Measurements from ENCODE around the gene RNF144B.

RNF144B gene

DNA sequence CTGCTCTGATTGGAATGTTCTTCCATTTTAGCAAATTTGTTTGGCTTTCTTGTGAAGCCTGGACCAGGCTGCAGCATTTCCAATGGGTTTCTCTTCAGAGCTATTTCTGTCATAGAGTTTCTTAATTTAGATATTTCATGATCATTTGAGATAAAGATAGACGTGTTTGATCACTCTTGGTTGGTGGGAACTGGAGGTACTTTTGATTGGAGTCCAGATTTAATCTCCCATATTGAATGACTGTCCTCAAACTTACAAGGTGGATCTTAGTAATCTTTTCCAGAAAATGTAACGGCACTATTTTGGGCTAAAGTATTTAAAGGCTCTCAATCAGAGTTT, 29.2 kb downstream of the RNF144B start:
- no peaks in the 10 kb centered on the region for H3K36me3 ChIP-seq (replicated peaks)
- in situ Hi-C loops (cut with HindIII; ENCODE audit: low pct_ligation_motif_present, low sequenced_read_pairs), result no loop called here
- H3K27me3 ChIP-seq (replicated peaks), result no peaks in the 10 kb centered on the region
- no peak overlapping the region for H3K4me3 ChIP-seq (ENCODE audit: low read depth, low read length)
- DNase-seq, result no peak
- no peak overlapping the region for H3K27ac ChIP-seq
- no peak for TF ChIP-seq CTCF (IDR thresholded peaks at IDR 0.05; ENCODE audit: low read depth, low read length, missing control alignments)

GRCh38 chr6:18420328-18420727, 33.2 kb downstream of the RNF144B start:
- Histone ChIP-seq H3K36me3 (replicated peaks) (no peaks in the 10 kb centered on the region), H3K4me3 (ENCODE audit: low read depth, low read length) (no peak overlapping the region), H3K27me3 (replicated peaks) (no peaks in the 10 kb centered on the region), H3K27ac (no peak overlapping the region)
- no peak for DNase-seq
- in situ Hi-C loops (cut with HindIII; ENCODE audit: low pct_ligation_motif_present, low sequenced_read_pairs), result no loop called here
- TF ChIP-seq CTCF (IDR thresholded peaks at IDR 0.05; ENCODE audit: low read depth, low read length, missing control alignments), result no peak

GRCh38 chr6:18422136-18422535, 35.0 kb downstream of the RNF144B start:
- H3K36me3 ChIP-seq (replicated peaks), result no peaks in the 10 kb centered on the region
- H3K27me3 ChIP-seq (replicated peaks), result no peaks in the 10 kb centered on the region
- no peak for TF ChIP-seq CTCF (IDR thresholded peaks at IDR 0.05; ENCODE audit: low read depth, low read length, missing control alignments)
- DNase-seq, result no peak
- no peak overlapping the region for H3K27ac ChIP-seq
- no peak overlapping the region for H3K4me3 ChIP-seq (ENCODE audit: low read depth, low read length)
- in situ Hi-C loops (cut with HindIII; ENCODE audit: low pct_ligation_motif_present, low sequenced_read_pairs), result no loop called here

DNA sequence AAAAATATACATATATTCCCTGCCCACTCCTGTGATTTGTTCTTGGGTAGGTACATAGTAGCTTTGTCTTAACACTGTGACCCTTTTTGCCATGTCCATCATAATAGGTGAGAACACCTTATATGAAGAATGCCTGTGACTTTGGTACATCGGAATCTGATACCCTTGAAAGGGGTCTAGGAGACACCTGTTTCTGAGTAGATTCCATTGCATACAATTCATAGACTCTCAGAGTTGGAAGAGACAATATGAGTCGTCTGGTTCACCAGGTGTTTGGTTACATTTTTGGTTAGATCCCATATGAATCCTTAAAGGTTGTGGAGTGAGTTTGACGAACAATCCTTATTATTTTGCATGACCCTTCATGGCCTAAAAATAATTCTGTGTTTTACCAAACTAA, 36.3 kb downstream of the RNF144B start:
- no peak for TF ChIP-seq CTCF (IDR thresholded peaks at IDR 0.05; ENCODE audit: low read depth, low read length, missing control alignments)
- H3K36me3 ChIP-seq (replicated peaks), result no peaks in the 10 kb centered on the region
- no peak overlapping the region for H3K27ac ChIP-seq
- H3K4me3 ChIP-seq (ENCODE audit: low read depth, low read length), result no peak overlapping the region
- in situ Hi-C loops (cut with HindIII; ENCODE audit: low pct_ligation_motif_present, low sequenced_read_pairs), result no loop called here
- no peaks in the 10 kb centered on the region for H3K27me3 ChIP-seq (replicated peaks)
- DNase-seq, result no peak

- Histone ChIP-seq H3K36me3 (replicated peaks) (no peaks in the 10 kb centered on the region), H3K4me3 (ENCODE audit: low read depth, low read length) (no peak overlapping the region), H3K27ac (no peak overlapping the region), H3K27me3 (replicated peaks) (no peaks in the 10 kb centered on the region)
- no peak for DNase-seq
- in situ Hi-C loops (cut with HindIII; ENCODE audit: low pct_ligation_motif_present, low sequenced_read_pairs), result no loop called here
- no peak for TF ChIP-seq CTCF (IDR thresholded peaks at IDR 0.05; ENCODE audit: low read depth, low read length, missing control alignments)
These were observed 37.1 kb downstream of the RNF144B start for GRCh38 chr6:18424201-18424600.

DNA sequence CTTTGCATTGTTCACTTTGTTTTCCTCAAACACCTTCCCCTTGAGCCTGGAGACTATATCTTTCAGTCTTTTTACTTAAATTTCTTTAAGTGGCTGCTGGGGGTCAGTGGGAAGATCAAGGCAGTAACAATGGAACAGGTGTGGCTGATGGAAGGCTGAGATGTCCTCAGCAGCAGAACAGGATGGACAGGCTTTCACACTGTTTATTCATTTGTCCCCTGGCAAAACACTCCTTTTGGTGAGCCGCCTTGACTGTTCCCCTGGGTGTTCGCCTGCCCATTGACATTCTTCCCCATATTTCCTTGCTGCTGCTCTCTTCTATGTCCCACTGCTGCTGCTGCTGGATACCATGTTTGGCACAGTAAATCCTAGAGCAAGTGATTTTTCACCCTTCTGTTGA, 38.1 kb downstream of the RNF144B start:
- Histone ChIP-seq H3K4me3 (ENCODE audit: low read depth, low read length) (no peak overlapping the region), H3K27me3 (replicated peaks) (no peaks in the 10 kb centered on the region), H3K27ac (no peak overlapping the region), H3K36me3 (replicated peaks) (no peaks in the 10 kb centered on the region)
- in situ Hi-C loops (cut with HindIII; ENCODE audit: low pct_ligation_motif_present, low sequenced_read_pairs), result no loop called here
- TF ChIP-seq CTCF (IDR thresholded peaks at IDR 0.05; ENCODE audit: low read depth, low read length, missing control alignments), result no peak
- DNase-seq, result no peak
